ENCODE measurements around the gene POLR1A. TPM values are rescaled to one million over a fixed set of nuclear protein-coding genes. Genes with fewer than 3 reads are reported as not detected.

The POLR1A gene
- total RNA-seq, 1 experiment from 2014 or later = 31.0 TPM

DNA sequence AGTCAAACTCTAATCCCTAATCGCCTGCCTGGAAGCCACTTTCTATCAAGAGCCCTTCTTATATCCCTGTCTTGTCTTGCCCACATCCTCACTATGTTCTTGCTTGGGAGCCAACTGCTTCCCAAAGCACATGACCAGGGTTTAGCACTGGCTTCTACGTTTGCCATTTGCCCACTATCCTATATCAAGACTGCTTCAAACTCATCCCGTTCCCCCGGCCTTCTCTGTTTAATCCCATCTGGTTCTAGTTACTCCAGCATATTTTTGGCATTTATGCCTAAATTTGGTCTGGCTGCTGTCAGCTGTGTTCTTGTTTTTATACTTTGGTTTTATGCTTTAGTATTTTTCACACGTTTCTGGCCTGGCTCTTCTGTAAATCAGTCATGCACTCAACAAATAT is 40.2 kb downstream of the POLR1A start:
- DNase-seq (ENCODE audit: low read depth) = no peak

DNA sequence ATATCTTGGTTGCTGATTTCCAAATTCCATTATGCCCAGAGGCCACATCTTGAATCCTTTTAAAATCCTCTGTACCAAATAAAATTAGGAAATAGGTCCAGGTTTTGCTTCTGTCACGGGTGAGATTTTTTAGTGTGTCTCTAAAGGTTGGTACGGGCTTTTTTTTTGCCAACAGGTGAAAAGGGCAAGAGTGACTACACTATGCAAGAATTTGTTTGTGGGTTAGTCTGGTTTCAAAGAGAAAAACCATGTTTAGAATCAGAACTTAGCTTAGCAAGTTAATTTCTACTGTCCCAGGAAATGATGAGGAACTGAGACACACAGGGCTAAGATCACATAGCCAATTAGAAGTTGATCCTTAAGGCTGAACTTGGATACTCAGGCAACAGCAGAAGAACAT is 41.7 kb downstream of the POLR1A start:
- no peak for DNase-seq (ENCODE audit: low read depth)

DNA sequence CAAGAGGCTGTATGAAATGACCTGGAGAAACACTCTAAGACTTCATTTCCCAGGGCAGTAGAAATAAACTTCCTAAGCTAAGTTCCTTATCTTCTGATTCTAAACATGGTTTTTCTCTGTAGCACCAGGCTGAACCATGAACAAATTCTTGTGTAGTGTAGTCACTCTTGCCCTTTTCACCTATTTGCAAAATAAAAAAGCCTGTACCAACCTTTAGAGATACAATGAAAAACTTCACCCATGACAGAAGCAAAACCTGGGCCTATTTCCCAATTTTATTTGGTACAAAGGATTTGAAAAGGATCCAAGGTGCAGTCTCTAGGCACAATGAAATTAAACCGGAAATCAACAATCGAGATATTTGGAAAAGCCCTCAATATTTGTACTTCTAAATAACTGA is 43.6 kb downstream of the POLR1A start:
- DNase-seq (ENCODE audit: low read depth) = no peak

DNA sequence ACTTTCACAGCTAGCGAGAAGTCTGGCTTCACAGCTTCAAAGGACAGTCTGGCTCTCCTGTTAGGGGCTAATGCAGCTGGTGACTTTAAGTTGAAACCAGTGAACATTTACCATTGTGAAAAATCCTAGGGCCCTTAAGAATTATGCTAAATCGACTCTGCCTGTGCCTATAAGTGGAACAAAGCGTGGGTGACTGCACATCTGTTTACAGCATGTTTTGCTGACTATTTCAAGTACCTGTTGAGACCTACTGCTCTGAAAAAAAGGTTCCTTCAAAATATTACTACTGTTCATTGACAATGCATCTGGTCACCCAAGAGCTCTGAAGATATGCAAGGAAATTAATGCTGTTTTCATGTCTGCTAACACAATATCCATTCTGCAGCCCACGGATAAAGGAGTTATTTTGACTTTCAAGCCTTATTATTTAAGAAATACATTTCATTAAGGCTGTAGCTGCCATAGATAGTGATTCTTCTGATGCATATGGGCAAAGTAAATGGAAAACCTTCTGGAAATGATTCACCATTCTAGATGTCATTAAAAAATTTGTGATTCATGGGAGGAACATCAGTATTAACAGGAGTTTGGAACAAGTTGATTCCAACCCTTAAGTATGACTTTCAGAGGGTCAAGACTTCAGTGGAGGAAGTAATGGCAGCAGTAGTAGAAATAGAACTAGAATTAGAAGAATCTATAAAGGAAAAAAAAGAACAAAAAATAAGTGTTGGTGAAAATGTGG is 48.9 kb downstream of the POLR1A start:
- no peak for DNase-seq (ENCODE audit: low read depth)

DNA sequence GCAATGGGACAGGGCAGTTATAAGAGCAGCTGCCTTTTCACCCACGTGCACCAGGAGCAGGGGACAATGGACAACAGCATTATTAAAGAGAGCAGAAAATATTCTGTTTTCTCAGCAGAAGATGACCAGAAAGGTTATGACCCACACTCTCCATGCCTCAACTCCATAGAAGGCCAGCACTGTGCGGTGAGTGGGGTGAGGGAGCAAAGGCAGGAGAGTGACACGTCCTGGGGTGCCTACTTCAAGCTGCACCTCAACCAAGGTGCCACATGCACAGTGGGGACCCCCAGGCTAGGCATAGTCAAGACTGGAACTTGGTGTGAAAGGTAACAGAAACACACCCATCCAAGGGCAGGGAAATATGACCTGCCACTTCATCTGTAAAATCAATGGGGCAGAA is 50.4 kb downstream of the POLR1A start:
- DNase-seq (ENCODE audit: low read depth) = no peak

DNA sequence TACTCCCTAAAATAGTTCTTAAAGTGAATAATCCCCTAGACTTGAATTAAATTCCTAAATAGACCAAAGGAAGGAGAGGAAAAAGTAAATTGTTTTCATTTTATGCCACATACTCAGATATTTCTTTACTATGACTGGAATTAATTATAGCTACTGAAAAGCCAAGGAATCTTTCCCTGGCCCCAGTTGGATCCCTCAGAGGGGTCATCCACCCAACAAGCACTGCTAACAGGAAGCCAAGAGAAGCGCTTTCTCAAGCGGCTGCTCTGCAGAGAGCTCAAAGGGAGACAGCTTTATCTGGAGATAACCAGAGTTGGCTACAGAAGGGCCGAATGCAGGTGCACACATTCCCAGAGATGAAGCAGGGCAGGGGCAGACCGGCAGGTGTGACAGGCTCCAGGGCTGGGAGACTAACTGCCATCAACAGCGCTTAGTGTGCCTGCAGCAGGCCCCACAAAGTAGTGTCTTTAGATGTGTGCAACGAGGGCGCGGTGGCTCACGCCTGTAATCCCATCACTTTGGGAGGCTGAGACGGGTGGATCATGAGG is 51.1 kb downstream of the POLR1A start:
- no peak for DNase-seq (ENCODE audit: low read depth)

DNA sequence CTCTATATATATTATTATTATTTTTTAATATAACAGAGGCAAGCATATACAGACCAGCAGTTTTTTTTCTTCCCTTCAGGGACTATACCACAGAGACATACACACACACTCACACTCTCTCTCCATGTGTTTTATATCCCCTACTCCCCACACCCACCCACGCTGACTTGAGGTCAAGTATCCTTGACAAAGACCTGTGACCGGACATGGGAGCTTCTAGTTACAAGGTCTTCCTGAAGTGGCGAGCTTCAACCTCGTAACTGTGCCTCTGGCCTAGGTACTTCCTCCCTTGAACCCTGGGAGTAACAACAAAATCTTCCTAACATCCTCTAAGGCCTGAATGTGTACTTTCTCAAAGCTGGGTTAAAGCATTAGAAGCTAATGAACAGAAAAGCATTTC is 52.5 kb downstream of the POLR1A start:
- no peak for DNase-seq (ENCODE audit: low read depth)

DNA sequence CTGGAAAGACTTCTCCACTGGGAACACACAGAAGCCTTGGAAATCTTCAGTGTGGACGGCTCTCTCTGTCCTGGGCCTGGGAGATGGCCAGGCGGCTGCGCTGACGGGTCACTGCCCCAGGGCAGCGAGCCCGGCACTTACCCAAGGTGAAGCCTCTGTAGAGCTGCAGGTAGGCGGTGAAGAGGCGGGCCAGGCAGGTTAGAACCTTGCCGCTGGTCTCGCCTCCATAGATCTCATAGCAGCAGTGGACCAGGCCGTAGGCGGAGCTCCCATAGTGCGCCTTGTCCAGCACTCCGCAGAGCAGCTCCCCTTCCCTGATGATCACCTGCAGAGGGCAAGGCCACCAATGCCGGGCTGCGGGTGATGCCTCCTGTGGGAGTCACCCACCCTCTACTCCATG is 53.0 kb downstream of the POLR1A start:
- no peak for DNase-seq (ENCODE audit: low read depth)

DNA sequence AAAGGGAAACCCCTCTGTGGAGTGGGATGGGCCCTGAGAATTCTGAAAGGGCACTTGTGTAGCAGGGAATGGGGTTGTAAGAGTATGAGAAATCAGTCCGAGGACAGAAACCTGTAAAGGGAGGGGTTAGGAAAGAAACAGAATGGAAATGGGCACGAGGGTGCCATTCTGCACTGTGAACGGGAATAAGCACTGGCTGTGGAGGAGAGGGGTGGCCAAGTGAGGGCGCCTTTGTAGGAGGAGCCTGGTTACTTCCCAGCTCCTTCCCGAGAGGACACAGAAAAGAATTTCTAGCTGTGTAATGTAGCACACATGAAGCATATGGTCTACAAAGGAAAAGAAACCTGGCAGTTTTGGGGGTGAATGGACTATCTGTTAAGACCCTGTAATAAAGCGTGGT is 53.4 kb downstream of the POLR1A start:
- DNase-seq (ENCODE audit: low read depth) = no peak

DNA sequence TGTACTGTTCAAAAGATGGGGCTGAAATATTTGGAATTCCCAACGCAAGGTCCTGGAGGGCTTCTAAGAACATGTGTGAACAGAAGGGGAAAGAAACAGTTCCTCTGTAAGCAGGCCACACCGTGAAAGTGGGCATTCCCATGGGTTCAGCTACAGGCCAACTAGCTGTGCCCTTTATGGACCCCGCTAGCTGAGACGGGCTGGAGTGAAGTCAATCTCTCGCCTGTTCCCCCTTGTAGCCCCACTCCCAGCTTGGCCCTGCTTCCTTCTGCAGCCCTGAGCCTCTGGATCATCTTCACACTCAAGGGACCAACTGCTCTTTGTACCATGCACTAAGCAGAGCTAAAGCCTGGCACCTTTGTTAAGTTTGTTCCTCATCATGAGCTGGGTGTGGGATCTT is 55.4 kb downstream of the POLR1A start:
- DNase-seq (ENCODE audit: low read depth) = no peak

DNA sequence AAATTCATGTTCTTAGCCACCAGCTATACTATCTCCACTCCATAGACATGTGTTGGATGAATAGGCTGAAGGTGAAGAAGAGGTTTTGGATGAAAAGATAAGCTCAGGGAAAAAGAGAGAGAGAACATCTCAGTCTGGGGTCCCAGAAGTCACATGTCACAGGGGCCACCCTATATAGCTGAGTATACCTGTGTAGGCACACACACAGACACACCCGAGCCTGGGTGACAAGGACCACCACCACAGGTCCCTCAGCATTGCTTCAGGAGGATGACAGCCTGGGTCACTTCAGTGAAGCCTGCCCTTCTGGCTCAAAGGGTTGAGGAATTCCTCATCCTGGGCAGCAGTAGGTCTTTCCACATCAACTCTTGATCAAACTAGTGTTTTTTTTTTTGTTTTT is 56.2 kb downstream of the POLR1A start:
- no peak for DNase-seq (ENCODE audit: low read depth)

DNA sequence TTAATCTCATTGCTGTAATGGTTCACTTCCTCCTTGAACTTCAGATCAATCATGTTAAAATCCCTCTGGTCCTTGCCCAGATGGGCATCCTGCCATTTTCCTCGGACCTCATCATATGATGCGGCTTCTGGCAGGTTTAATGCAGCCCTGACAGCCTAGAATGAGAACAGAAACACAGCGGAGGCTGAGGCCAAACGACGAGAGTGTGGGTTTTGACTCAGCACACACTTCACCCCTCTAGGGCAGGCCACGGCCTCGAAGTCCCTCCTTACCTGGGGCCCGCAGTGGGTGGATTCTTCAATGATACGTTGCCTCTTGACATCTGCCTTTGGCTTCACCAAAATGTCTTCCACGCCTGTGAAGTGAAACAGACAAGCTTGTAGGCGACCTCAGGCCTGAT is 56.8 kb downstream of the POLR1A start:
- DNase-seq (ENCODE audit: low read depth) = no peak

DNA sequence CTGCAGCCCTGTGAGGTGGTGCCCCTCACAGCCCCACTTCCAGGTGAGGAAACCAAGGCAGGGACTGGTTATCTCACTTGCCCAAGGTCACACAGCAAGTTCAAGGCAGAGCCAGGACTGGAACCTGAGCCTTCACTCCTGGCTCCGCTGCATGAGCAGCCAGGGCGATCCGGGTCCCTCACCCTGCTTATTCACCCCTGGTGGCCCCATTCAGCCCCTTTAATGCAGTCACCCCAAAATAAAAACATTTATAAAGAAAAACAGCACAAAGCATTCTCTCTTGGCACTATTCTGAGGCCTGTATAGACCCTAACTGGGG is 57.3 kb downstream of the POLR1A start:
- DNase-seq (ENCODE audit: low read depth) = no peak

DNA sequence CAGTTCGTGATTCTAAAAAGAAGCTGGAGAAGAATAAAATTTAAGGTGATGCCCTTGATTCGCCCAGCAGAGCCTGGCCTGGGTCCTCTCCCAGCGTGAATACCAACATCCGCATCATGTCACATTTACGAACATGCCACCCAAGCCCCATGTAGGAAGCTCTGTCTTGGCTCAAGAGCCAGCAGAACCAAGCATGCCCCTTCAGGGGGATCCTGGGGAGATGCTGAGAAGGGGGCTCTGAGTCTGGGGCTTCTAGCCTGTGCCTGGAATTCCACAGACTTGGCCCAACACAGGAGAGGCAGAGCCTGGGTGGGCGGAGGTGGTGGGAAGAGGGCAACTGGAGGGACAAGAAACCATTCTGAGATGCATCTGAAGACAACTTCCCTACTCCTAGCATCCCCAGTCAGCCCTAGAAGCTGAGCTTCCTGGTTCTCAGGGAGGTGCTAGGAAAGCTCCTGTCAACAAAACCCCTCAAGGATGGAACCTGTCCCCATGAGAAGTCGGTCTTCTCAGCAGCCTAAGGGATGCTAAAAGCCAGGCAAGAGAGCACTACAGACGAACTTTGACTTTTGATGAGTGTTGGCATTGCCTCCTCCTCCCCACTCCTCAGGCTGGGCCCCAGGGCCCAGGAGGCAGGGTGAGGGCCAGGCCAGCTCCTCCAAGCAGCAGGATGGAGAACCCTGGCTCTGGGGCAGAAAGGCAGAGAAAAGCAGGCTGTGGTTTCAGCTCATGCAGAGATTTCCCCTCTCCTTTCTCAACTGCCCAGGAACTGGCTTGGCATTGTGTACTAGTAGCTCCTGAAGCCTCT is 57.9 kb downstream of the POLR1A start:
- no peak for DNase-seq (ENCODE audit: low read depth)

DNA sequence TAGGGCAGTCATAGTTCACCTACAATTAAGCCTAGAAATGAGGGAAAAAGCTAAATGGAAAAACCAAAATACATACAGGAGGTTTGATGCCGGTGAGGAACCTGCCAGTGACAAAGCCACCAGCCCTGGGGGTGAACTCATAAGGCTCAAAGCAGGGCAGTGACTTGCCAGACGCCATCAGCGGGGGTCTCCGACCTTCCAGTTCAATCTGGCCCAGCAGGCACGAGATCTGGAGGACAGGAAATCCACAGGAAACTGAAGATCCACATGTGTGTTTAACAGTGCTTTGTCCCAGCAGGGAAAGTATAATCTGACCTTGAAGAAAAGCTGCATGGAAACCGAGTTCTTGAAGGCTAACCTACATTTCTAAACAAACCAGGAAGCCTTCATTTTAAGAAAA is 60.1 kb downstream of the POLR1A start:
- DNase-seq (ENCODE audit: low read depth) = no peak

DNA sequence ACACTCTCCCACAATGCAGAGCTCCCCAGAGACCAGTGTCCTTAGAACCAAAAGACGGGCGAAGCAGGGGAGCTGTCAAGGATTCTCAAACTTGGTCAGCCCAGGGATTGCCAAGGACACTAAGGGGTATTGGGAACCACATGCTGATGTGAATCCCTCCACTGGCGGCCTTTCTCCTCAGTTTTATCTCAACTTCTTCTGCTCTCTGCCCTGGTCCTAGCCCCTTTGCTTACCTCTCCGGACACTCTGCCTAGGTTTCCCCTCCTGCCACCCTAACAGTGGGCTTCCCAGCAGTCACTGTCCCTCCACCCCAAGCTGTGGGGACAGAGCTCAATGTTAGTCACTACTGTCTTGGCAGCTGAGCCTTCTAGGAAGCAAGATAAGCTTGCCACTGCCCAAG is 61.1 kb downstream of the POLR1A start:
- DNase-seq (ENCODE audit: low read depth) = no peak

DNA sequence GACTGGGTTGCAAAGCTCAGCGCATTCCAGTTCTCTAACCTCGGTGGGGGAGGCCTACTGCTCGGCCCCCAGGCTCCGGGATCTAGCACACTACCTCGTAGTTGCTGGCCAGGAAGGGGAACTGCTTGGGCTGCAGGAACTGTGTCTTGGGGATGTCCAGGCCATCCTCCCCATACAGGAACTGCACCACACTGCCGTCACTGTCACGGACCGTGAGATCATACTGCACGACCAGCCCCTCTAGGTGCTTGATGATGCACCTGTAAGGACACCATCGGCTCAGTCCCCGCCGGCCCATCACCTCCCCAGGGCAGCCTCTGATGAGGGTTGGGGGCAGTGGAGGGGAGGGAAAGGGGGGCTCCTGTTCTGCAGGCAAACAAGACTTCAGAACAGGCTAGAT is 61.6 kb downstream of the POLR1A start:
- DNase-seq (ENCODE audit: low read depth) = no peak

DNA sequence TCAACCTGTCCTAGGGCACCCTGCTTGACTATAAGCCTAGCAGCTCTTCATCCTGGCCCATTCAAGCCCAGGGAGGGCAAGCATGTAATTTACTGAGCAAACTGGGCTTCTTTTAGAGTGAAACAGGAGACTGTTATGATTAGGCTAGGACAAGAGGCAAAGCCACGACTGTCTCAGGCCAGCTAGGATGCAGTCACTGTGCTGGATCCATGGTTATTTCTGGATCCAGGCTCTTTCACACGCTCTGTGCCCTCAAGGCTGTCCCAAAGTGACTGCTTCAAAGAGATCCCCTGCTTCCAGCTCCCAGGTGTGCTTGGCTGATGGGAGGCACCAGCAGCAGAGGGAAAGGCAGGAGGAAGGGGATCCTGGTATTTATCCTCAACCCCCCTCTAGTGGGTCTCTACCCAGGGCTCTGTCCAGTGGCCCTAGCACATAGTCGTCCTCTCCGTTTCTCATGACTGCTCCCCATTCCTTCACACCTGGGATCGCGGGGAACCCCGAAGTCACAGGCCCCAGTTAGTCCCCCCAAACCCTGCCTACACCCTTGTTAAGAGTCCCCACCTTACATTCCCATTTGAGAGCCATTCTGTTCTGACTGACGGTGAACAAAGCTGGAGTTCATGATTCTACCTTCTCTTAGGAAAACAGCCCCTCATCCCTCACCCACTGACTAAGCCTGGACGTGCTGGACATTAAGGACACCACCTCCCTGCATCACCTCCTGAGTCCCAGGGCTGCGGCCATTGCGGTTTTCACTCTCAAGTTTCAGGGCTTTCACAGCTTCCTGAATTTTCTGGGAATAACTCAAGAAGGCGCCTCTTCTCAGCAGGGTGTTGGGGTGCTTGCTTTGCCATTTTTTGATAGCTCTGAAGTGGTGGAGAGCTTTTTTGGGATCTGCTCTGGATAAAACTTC is 63.2 kb downstream of the POLR1A start:
- DNase-seq (ENCODE audit: low read depth) = no peak

DNA sequence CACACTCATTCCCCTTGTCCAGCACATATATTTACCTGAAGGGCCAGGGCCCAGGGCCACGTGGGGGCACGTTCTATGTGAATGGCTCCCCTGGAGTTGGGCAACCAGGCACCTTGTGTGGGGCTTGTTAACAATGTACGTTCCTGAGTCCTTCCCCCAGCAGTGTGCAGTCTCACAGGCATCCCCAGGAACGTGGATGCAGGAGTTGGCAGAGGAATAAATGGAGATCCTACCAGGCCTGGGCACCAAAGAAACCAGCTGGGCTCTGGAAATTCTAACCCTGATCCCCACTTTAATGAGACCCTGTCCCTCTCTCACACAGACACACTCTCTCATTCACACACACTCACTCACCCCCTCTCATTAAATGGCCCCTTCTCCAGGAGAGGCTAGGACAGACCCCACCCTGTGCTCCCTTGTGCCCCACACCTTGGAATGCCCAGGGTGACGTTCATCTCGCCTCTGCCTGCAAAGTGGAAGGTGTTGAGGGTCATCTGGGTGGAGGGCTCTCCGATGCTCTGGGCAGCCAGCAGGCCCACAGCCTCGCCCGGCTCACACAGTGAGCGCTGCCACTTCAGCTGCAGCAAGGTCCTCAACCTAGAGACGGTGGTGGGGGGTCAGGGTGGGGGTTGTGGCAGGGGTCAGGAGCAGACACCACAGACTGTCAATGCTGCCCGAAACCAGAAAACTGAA is 65.6 kb downstream of the POLR1A start:
- DNase-seq (ENCODE audit: low read depth) = no peak

DNA sequence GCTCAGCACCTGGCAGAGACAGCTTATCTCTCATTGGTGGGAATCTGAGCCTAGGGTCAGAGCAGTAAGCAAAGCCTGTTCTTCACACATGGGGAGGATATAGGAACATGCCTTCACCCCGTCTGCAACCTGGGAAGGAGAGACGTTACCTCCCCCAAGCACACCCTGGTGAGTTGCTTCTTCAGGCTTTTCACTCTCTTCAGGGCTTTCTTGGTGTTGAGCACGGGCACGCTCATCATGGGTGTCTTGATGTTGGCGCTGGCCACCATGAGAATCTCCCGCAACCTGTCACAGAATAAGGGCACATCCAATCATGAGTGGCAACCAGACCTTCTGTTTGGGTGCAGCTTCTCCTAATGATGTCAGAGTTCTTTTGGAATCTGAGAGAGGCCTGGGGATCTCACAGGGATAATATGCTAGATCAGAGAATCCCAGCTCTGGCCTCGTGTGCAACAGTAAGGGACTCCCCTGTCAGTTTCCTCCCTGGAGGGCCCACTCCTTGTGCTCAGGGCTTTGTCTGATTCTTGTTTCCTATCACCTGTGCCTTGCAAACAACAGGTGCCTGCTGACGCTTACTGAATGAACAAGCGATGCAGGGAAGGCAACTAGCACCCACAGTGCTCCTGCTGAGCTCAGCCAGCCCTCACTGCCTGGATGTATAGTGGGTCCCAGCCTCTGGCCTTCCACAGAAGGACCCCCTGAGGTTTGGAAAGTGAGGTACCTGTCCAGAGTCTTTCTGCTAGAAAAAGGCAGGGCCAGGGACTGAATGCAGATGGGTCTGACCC is 66.3 kb downstream of the POLR1A start:
- DNase-seq (ENCODE audit: low read depth) = no peak

Data from Daoy (cell line).